ENCODE measurements around the gene DDX54.
"Not testable (repeated sequence)": the region's sequence is repeated elsewhere in the genome, so short reads cannot be mapped to it uniquely, and the experiment has no call there.

DDX54 gene

DNA sequence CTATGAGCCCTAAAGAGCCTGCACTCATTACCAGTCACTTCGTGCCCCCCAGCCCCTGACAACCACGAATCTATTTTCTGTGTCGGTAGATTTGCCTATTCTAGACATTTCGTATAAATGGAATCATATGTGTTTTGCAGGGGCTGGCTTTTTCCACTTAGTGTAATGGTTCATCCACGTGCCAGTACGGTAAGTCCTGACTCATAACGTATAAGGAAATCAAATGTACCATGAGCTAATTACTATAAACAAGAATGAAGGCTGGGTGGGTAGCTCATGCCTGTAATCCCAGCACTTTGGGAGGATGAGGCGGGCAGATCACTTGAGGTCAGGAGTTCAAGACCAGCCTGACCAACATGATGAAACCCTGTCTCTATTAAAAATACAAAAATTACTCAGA lies 67.6 kb downstream of the DDX54 start:
- not testable (repeated sequence) for DNase-seq (ENCODE audit: low spot score)

DNA sequence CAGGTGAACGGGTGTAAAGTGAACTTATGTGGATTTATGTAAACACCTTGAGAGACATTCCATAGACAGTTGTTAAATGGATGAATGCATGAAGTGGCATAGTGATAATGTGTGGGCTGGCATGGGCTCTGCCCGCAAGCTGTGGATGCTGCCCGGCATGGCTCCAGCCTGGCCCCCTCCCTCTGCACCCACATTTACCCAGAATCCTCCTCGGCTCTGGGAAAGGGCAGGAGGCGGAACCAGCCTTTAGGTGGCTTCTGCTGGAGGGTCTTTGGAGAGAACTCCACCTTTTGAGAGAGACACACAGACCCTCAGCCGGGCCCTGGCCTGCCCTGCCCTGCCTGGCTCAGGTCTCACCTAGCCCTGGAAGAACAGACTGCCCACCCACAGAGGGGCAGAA lies 68.4 kb downstream of the DDX54 start:
- DNase-seq (ENCODE audit: low spot score): no peak

DNA sequence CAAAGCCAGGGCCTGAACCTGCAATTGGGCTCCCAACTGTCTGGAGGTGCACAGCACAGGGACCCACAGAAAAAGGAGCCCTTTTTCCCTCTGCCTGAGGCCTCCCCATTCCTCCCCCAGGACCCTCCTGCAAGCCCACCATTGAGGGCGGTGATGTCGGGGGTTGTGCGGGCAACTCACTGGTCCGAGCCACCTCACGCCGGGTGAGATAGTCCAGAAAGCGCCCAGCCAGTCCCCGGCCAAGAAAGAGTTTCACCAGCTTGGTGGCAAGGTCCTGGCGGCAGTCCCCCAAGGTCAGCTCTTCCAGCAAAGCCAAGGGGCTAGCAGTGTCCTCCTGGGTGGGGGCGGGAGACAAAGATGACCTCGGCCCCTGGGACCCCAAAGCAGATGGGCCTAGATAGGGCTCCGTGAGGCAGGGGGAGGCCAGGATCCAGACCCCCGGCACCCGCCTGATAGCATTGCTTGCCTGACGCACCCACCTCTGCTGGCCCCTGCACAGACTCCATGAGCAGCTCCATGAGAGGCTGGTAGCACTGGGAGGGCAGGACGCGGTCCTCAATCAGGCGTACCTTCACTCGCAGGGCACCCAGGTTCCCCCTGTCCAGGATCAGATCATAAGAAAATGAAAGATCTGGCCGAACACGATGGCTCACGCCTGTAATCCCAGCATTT lies 69.7 kb downstream of the DDX54 start:
- DNase-seq (ENCODE audit: low spot score): no peak

DNA sequence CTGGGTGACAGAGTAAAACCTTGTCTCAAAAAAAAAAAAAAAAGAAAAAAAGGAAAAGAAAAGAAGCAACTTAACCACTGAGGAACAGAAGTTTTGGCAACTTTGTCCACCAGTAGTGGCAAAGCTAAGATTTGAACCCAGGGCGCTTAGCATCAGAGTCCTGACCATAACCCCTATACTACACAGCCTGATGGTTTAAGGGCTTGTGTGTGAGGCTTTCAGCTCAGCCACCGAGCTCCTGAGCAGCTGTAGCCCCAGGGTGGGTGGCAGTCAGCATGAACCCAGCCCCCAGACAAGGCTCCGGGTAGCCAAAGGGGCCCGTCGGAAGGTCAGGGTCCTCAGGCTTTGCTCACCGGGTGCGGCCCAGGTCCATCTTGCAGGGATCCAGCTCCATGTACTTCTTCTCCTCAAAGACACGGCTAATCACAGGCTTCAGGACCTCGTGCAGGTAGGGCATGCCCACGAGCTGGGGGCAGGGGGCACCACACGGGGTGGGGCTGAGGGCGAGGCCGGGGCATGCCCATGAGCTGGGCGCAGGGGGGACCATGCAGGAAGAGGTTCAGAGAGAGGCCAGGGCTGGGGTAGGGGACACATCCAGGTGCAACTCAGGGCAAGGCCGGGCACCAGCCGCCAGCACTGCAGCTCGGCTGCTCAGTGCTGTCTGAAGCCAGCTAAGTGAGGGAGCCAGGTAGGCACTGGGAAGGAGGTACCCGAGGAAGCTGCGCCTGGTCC lies 70.7 kb downstream of the DDX54 start:
- DNase-seq (ENCODE audit: low spot score): no peak

DNA sequence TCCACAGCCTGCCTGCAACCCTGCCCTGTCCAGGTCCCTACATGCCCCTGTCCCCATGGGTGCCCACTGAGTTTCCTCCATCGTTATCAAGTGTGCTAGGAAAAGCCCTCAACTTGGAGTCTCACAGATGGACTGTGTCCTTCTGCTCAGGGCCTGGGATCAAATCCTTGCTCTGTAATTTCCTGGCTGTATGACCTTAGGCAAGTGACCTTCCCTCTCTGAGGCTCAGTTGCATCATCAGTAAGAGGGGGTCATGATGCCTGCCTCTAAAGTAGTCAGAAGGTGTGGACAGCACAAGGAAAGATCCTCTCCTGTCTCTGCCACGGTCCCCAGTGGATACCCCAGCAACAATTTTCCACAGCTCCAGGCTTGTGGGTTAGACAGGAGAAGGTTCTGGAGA lies 71.9 kb downstream of the DDX54 start:
- no peak for DNase-seq (ENCODE audit: low spot score)

DNA sequence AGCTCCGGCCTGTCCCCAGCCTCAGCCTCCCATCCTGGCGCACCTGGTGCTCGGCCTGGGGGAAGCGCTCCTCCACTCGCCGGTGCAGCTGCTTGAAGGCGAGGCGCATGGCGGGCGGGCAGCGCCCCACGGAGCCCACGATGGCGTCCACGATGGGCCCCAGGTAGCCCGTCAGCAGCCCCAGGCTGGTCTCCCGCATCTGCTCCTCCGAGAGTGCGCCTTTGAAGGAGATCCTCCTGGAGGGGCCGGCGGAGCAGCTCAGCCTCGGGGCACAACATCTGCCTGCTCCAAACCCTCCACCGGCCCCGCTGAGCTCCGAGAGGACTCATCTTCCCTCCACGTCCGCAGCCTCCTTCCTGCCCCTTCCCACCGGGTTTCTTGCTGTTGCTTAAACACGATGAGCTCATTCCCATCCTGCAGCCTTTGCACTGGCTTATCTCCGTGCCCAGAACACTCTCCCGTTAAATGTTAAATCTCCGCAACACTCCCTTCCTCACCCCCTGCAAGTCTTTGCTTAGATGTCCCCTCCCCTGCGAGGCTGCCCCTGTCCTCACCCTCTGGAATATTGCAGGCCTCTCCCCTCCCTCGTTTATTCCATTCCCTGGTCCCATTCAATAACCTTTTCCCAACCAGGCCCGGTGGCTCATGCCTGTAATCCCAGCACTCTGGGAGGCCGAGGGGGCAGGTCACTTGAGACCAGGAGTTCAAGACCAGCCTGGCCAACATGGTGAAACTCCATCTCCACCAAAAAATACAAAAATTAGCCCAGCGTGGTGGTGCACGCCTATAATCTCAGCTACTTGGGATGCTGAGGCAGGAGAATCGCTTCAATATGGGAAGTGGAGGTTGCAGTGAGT lies 73.0 kb downstream of the DDX54 start:
- DNase-seq (ENCODE audit: low spot score): no peak

DNA sequence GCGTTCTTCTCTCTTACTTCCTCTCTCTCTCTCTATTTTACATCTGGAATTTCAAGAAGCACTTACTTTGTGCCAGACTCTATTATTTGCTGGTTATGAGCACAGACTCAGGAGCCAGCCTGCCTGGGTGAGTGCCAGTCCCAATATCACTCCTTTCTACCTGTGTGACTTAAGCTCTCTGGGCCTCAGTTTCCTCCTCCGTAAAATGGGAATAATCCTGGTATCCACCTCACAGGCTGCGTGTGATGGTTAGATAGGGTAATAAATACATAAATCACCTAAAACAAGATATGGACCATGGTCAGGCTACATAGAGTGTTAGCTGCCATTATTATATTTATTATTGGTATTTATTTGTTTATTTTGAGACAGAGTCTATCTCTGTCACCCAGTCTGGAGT lies 74.0 kb downstream of the DDX54 start:
- DNase-seq (ENCODE audit: low spot score): no peak

DNA sequence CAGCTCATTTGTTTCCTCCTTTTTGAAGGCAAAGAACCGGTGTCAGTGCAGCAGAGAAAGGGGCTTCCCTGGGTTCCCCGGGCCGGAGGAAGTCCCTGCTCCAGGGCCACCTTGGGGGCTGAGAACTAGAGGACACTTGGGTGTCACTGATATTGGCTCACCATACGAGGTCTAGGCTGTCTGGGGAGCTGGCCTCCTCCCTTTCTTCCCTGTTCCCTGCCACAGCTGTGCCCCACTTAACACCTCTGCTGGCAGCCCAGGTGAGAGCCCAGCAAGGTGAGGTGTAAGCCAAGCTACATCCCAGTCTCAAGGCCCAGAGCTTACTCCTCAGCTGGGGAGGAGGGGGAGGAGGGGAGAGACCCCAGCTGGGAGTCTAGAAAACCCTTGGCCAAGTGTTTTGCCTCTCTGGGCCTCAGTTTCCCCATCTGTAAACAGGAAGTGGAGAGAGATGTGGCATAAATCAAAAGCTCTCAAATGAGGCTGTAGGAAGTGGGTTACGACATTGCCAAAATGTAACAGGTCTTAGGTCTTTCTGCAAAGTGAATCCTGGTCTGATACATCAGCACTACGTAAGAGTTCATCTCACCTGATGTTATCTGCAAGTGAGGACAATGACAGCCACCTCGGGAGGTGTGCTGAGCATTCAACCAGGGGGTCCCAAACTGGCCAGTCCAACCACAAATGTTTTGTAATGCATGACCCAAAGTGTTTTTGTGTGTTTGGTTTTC lies 75.2 kb downstream of the DDX54 start:
- no peak for DNase-seq (ENCODE audit: low spot score)

DNA sequence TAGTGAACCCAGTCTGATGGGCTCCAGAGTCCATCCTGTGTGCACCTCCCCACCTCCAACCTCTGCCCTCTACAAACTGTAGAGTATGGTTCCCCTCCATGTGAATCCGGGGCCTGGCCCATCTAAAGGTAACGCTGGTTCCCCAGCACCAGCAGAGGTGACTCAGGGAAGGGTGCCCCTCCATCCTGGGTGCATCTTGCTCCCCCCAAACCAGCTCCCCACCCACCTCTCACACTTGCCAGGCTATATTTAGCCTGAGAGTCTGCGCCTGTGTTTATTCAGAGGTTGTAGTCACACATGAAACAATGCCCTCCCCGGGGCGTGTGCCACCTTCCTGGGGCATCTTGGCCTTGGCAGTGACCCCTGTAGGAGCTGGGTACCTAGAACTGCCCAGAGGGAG lies 75.9 kb downstream of the DDX54 start:
- no peak for DNase-seq (ENCODE audit: low spot score)

DNA sequence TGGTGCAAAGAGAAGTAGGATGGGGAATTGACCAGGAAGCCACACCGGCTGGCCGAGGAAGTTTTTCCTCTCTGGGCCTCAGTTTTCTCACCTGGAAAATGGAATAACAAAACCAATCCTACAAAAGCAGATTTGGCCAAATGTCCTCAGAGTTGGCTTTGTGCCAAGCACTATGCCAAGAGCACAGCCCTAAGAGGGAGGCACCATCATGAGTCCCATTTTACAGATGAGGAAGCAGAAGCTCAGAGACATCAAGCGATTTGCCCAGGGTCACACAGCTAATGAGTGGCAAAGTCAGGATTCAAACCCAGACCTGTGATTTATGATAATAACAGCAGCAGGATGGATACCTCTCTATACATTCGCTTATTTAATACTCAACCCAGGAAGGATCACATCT lies 77.0 kb downstream of the DDX54 start:
- DNase-seq (ENCODE audit: low spot score): no peak

Measured in activated CD4-positive, alpha-beta T cell treated with anti-CD3 and anti-CD28 coated beads, Interleukin-2, Interleukin-4, amounts not matched to agents 100 ng/mL and 50 ng/mL, durations not matched to agents 16 hours and 8 hours (primary cell).